ENCODE measurements around the gene KAT14.

DNA sequence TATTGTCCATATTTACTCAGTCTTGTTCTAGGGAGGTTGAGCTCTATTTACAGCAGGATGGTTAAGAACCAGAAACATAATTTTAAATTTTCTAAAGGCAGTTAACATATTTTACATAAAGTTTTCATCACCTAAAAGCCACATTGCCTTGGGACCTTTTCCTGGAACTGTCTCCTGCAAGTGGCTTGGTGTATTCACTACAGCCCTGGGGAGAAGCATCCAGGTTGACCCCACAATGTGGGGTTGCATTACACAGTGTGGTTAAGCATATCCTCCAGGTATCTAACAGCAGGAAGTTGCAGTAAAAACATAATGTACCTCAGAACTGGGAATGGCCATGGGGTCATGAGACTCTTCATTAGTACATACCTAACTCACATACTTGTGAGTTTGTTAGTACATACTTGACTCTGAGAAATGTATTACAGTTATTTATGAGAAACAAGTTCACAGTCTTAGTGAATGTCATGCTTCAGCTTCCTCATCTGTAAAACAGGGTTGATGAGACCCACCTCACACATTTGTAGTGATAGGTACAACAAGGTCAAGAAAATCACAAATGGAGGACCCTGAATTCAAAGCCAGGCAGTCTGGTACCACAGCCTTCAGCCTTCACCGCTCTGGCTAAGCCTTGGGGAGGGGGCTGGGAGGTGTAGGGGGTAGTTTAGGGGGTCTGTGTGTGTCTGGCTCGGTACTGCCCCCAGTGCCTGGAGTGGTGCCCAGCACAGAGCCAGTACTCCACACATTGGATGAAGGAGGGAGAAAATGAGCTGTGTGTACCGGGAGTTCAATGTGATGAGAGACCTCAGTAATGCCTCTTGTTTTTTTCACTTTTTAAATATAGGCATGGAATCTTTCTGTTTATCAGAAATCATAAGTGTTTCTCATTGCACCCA is 52.9 kb downstream of the KAT14 start:
- no peak for TF ChIP-seq CTCF (IDR thresholded peaks at IDR 0.05; ENCODE audit: low read depth, low read length)
- TF ChIP-seq MYC (IDR thresholded peaks at IDR 0.05; ENCODE audit: low read depth, low read length) = no peak
- TF ChIP-seq POLR2A (IDR thresholded peaks at IDR 0.05; ENCODE audit: extremely low read depth, insufficient read length) = no peak
- TF ChIP-seq MAX (IDR thresholded peaks at IDR 0.05; ENCODE audit: low read depth, low read length) = no peak
